ENCODE results near the gene CBX4.

GRCh38 chr17:79864147-79864546 is 24.9 kb upstream of the CBX4 start:
- TF ChIP-seq EZH2 (IDR thresholded peaks at IDR 0.05; ENCODE audit: insufficient read depth, poor library complexity, severe bottlenecking) (no peak), EZH2phosphoT487 (IDR thresholded peaks at IDR 0.05; ENCODE audit: insufficient read depth, low read depth) (no peak)

Data from GM23248 (cell line).